ENCODE results near the gene CHRDL2.

- TF ChIP-seq, protein P1, sequence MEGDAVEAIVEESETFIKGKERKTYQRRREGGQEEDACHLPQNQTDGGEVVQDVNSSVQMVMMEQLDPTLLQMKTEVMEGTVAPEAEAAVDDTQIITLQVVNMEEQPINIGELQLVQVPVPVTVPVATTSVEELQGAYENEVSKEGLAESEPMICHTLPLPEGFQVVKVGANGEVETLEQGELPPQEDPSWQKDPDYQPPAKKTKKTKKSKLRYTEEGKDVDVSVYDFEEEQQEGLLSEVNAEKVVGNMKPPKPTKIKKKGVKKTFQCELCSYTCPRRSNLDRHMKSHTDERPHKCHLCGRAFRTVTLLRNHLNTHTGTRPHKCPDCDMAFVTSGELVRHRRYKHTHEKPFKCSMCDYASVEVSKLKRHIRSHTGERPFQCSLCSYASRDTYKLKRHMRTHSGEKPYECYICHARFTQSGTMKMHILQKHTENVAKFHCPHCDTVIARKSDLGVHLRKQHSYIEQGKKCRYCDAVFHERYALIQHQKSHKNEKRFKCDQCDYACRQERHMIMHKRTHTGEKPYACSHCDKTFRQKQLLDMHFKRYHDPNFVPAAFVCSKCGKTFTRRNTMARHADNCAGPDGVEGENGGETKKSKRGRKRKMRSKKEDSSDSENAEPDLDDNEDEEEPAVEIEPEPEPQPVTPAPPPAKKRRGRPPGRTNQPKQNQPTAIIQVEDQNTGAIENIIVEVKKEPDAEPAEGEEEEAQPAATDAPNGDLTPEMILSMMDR (IDR thresholded peaks at IDR 0.05), result no peak
- no peak for TF ChIP-seq POLR2A (IDR thresholded peaks at IDR 0.05)
- no peak for TF ChIP-seq POLR2AphosphoS5 (IDR thresholded peaks at IDR 0.05)
These were observed 41.6 kb downstream of the CHRDL2 start for GRCh38 chr11:74689666-74690065.

All from breast epithelium (tissue), 3 donors.